Esophagus squamous epithelium (tissue), 4 donors: ENCODE results near the gene FAM163A.

Source experiments
- POLR2A ChIP-seq, 4 donors: fragments of 450-650 bp; IDR thresholded peaks; one replicate each; pipeline ENCODE4 v1.6.1; 2017; ENCODE audit warnings: antibody characterized with exemption in 4 of 4, mild to moderate bottlenecking in 4 of 4, moderate library complexity in 3 of 4
- TF ChIP-seq, protein P1 (sequence below), 6 experiments: fragments of 450-650 bp in 4 of 6; fragments of 200-600 bp in 2 of 6; sonication (generic) in 2 of 6; IDR thresholded peaks; one replicate each; pipeline ENCODE4 v1.5.1; 2016 to 2019; ENCODE audit warnings: antibody characterized with exemption in 6 of 6, mild to moderate bottlenecking in 4 of 6, moderate library complexity in 4 of 6

DNA sequence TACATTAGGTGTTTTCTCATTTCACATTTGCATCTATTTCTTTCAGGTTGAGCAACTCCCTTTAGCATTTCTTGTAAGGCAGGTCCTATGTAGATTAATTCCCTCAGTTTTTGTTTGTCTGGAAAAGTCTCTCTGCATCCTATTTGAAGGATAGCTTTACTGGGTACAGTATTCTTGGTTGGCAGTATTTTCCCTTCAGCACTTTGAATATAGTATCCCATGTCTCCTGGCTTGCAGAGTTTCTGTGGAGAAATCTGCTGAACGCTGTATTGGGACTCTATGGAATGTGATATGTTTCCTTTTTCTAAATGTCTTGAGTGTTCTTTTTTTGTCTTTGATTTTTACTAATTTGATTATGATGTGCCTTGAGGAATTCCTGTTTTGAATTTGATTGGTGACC, 28.9 kb upstream of the FAM163A start:
- TF ChIP-seq, protein P1, sequence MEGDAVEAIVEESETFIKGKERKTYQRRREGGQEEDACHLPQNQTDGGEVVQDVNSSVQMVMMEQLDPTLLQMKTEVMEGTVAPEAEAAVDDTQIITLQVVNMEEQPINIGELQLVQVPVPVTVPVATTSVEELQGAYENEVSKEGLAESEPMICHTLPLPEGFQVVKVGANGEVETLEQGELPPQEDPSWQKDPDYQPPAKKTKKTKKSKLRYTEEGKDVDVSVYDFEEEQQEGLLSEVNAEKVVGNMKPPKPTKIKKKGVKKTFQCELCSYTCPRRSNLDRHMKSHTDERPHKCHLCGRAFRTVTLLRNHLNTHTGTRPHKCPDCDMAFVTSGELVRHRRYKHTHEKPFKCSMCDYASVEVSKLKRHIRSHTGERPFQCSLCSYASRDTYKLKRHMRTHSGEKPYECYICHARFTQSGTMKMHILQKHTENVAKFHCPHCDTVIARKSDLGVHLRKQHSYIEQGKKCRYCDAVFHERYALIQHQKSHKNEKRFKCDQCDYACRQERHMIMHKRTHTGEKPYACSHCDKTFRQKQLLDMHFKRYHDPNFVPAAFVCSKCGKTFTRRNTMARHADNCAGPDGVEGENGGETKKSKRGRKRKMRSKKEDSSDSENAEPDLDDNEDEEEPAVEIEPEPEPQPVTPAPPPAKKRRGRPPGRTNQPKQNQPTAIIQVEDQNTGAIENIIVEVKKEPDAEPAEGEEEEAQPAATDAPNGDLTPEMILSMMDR (IDR thresholded peaks at IDR 0.05), result no peak
- TF ChIP-seq POLR2A (IDR thresholded peaks at IDR 0.05), result no peak
